ENCODE measurements around the gene SPAM1. TPM values are rescaled to one million over a fixed set of nuclear protein-coding genes. Genes with fewer than 3 reads are reported as not detected.

SPAM1 gene
- total and polyA plus RNA-seq, 7 experiments from 2014 or later, result not detected

- CTCF ChIA-PET, result no interaction called here
- intact Hi-C loops (cut with micrococcal nuclease), result no loop called here
- H3K36me3 Mint-ChIP-seq, result no peaks in the 10 kb centered on the region
- H3K27me3 ChIP-seq (ENCODE audit: control insufficient read depth in 2 of 2, insufficient read depth in 2 of 2, low read length in 2 of 2), result no peaks in the 10 kb centered on the region
- peaks cover 0 to 4% (median 0%) of the 10 kb centered on the region in 11 donors for H3K9me3 Mint-ChIP-seq
- no peak for DNase-seq
- peaks cover 0 to 26% (median 0%) of the 10 kb centered on the region in 5 donors for H3K27me3 Mint-ChIP-seq
- ATAC-seq, result no peak
- H3K4me1 Mint-ChIP-seq, result no peaks in the 10 kb centered on the region
- no peak overlapping the region for H3K4me3 Mint-ChIP-seq
- H3K27ac ChIP-seq (ENCODE audit: low read depth, low read length), result no peak overlapping the region
- POLR2A ChIA-PET, result no interaction called here
- H3K9me3 ChIP-seq (ENCODE audit: control insufficient read depth in 2 of 3, low read length in 3 of 3), result no peaks in the 10 kb centered on the region
- H3K27ac Mint-ChIP-seq, result no peak overlapping the region
- H3K4me3 ChIP-seq (ENCODE audit: low read length), result no peak overlapping the region
- no peaks in the 10 kb centered on the region for H3K36me3 ChIP-seq (ENCODE audit: control insufficient read depth in 2 of 3, insufficient read depth in 3 of 3, low read length in 3 of 3)
- no peaks in the 10 kb centered on the region for H3K4me1 ChIP-seq (ENCODE audit: control insufficient read depth in 2 of 2, insufficient read depth in 2 of 2, low read length in 2 of 2)
Measured at GRCh38 chr7:123929107-123929506, 4.1 kb downstream of the SPAM1 start.

GRCh38 chr7:123929655-123930054 lies 4.6 kb downstream of the SPAM1 start:
- ATAC-seq, result no peak
- H3K4me3 Mint-ChIP-seq, result no peak overlapping the region
- H3K9me3 Mint-ChIP-seq, result peaks cover 0 to 5% (median 0%) of the 10 kb centered on the region in 11 donors
- DNase-seq, result no peak
- Histone ChIP-seq H3K36me3 (ENCODE audit: control insufficient read depth in 2 of 3, insufficient read depth in 3 of 3, low read length in 3 of 3) (no peaks in the 10 kb centered on the region), H3K4me3 (ENCODE audit: low read length) (no peak overlapping the region), H3K4me1 (ENCODE audit: control insufficient read depth in 2 of 2, insufficient read depth in 2 of 2, low read length in 2 of 2) (no peaks in the 10 kb centered on the region), H3K27ac (ENCODE audit: low read depth, low read length) (no peak overlapping the region), H3K27me3 (ENCODE audit: control insufficient read depth in 2 of 2, insufficient read depth in 2 of 2, low read length in 2 of 2) (no peaks in the 10 kb centered on the region), H3K9me3 (ENCODE audit: control insufficient read depth in 2 of 3, low read length in 3 of 3) (no peaks in the 10 kb centered on the region)
- no peaks in the 10 kb centered on the region for H3K36me3 Mint-ChIP-seq
- ChIA-PET POLR2A (no interaction called here), CTCF (no interaction called here)
- H3K4me1 Mint-ChIP-seq, result no peaks in the 10 kb centered on the region
- peaks cover 0 to 26% (median 0%) of the 10 kb centered on the region in 5 donors for H3K27me3 Mint-ChIP-seq
- intact Hi-C loops (cut with micrococcal nuclease), result no loop called here
- H3K27ac Mint-ChIP-seq, result no peak overlapping the region

DNA sequence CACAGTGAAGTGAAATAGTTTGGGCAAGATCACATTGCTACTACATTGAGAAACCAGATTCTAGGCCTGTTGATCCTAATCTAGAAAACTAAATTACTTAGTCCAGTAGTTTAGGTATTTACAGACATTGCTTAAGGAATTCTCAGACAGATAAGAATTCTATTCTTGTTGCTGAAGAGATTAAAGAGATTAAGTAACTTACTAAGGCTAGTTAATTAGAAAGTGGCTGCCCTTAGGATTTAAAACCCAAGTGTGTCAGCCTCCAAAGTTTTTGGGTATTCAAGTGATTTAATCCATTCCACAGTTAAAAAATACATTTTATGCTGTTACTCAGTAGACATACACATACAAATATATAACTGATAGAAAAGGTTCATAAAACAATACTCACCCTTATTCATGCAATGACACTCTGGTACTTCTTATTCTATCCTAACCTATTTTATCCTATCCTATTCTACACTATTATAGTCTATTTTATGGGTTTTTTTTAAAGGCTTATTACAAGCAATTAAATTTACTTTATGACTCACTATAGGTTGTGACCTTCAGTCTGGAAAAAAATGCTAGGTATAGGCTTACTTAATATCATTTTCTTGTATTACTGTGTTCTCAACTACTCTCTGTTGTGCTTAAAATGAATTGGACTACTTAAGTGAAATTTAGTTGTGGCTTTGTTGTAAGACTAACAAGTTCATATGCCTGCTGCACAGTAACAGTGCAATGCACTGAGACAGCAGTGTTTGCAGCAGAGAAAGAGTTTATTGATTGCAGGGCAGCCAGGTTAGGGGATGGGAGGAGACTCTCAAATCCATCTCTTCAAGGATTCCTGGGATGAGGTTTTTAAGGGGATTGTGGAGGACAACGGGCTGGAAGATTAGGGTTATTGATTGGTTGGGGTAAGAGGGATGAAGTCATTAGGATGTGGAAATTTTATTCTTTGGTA lies 10.7 kb downstream of the SPAM1 start:
- ATAC-seq, result no peak
- intact Hi-C loops (cut with micrococcal nuclease), result no loop called here

DNA sequence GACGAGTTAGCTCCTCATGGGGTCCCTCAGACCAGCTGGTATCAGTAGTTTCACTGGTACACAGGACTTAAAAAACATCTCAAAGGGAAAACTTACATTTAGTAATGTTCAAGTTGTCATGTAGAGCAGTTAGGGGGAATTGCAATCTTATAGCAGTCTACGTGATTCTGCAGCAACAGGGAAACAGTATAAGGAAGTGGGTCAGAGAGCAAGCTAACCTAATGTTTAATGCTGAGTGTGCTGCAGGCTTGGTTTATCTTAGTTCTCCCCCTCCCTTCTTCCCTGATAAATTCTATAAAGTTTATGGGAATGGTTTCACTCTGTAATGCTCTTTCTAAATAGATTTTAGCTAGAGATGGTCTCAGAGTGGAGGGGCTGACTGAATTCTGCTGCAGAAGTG lies 11.3 kb downstream of the SPAM1 start:
- Histone ChIP-seq H3K9me3 (ENCODE audit: control insufficient read depth in 2 of 3, low read length in 3 of 3) (no peaks in the 10 kb centered on the region), H3K27me3 (ENCODE audit: control insufficient read depth in 2 of 2, insufficient read depth in 2 of 2, low read length in 2 of 2) (no peaks in the 10 kb centered on the region), H3K4me1 (ENCODE audit: control insufficient read depth in 2 of 2, insufficient read depth in 2 of 2, low read length in 2 of 2) (no peaks in the 10 kb centered on the region), H3K4me3 (ENCODE audit: low read length) (no peak overlapping the region), H3K27ac (ENCODE audit: low read depth, low read length) (no peak overlapping the region), H3K36me3 (ENCODE audit: control insufficient read depth in 2 of 3, insufficient read depth in 3 of 3, low read length in 3 of 3) (no peaks in the 10 kb centered on the region)
- H3K27me3 Mint-ChIP-seq, result peaks cover 0 to 17% (median 6%) of the 10 kb centered on the region in 5 donors
- no peak overlapping the region for H3K4me3 Mint-ChIP-seq
- no peak for ATAC-seq
- H3K36me3 Mint-ChIP-seq, result no peaks in the 10 kb centered on the region
- ChIA-PET CTCF (no interaction called here), POLR2A (no interaction called here)
- no peak overlapping the region for H3K27ac Mint-ChIP-seq
- peaks cover 0 to 12% (median 7%) of the 10 kb centered on the region in 11 donors for H3K9me3 Mint-ChIP-seq
- DNase-seq, result no peak
- intact Hi-C loops (cut with micrococcal nuclease), result no loop called here
- H3K4me1 Mint-ChIP-seq, result no peaks in the 10 kb centered on the region

More for the DNA sequence above, 10.7 kb downstream of the SPAM1 start:
- H3K4me1 Mint-ChIP-seq, result no peaks in the 10 kb centered on the region
- H3K9me3 ChIP-seq (ENCODE audit: control insufficient read depth in 2 of 3, low read length in 3 of 3), result no peaks in the 10 kb centered on the region
- no peak for DNase-seq
- H3K4me3 Mint-ChIP-seq, result no peak overlapping the region
- H3K27me3 ChIP-seq (ENCODE audit: control insufficient read depth in 2 of 2, insufficient read depth in 2 of 2, low read length in 2 of 2), result no peaks in the 10 kb centered on the region
- H3K36me3 Mint-ChIP-seq, result no peaks in the 10 kb centered on the region
- no peak overlapping the region for H3K4me3 ChIP-seq (ENCODE audit: low read length)
- ChIA-PET CTCF (no interaction called here), POLR2A (no interaction called here)
- H3K27me3 Mint-ChIP-seq, result peaks cover 0 to 12% (median 4%) of the 10 kb centered on the region in 5 donors
- no peak overlapping the region for H3K27ac Mint-ChIP-seq
- H3K27ac ChIP-seq (ENCODE audit: low read depth, low read length), result no peak overlapping the region
- H3K9me3 Mint-ChIP-seq, result peaks cover 0 to 12% (median 7%) of the 10 kb centered on the region in 11 donors
- no peaks in the 10 kb centered on the region for H3K36me3 ChIP-seq (ENCODE audit: control insufficient read depth in 2 of 3, insufficient read depth in 3 of 3, low read length in 3 of 3)
- no peaks in the 10 kb centered on the region for H3K4me1 ChIP-seq (ENCODE audit: control insufficient read depth in 2 of 2, insufficient read depth in 2 of 2, low read length in 2 of 2)

GRCh38 chr7:123939784-123940183 lies 14.7 kb downstream of the SPAM1 start:
- Mint-ChIP-seq H3K27me3 (peaks cover 4 to 19% (median 11%) of the 10 kb centered on the region in 5 donors), H3K27ac (no peak overlapping the region), H3K9me3 (peaks cover 0 to 12% (median 5%) of the 10 kb centered on the region in 11 donors), H3K4me1 (no peaks in the 10 kb centered on the region), H3K36me3 (no peaks in the 10 kb centered on the region), H3K4me3 (no peak overlapping the region)
- no peaks in the 10 kb centered on the region for H3K9me3 ChIP-seq (ENCODE audit: control insufficient read depth in 2 of 3, low read length in 3 of 3)
- DNase-seq, result no peak
- H3K4me3 ChIP-seq (ENCODE audit: low read length), result no peak overlapping the region
- ChIA-PET CTCF (no interaction called here), POLR2A (no interaction called here)
- no peaks in the 10 kb centered on the region for H3K27me3 ChIP-seq (ENCODE audit: control insufficient read depth in 2 of 2, insufficient read depth in 2 of 2, low read length in 2 of 2)
- H3K36me3 ChIP-seq (ENCODE audit: control insufficient read depth in 2 of 3, insufficient read depth in 3 of 3, low read length in 3 of 3), result no peaks in the 10 kb centered on the region
- no peak for ATAC-seq
- no peaks in the 10 kb centered on the region for H3K4me1 ChIP-seq (ENCODE audit: control insufficient read depth in 2 of 2, insufficient read depth in 2 of 2, low read length in 2 of 2)
- intact Hi-C loops (cut with micrococcal nuclease), result no loop called here
- no peak overlapping the region for H3K27ac ChIP-seq (ENCODE audit: low read depth, low read length)

DNA sequence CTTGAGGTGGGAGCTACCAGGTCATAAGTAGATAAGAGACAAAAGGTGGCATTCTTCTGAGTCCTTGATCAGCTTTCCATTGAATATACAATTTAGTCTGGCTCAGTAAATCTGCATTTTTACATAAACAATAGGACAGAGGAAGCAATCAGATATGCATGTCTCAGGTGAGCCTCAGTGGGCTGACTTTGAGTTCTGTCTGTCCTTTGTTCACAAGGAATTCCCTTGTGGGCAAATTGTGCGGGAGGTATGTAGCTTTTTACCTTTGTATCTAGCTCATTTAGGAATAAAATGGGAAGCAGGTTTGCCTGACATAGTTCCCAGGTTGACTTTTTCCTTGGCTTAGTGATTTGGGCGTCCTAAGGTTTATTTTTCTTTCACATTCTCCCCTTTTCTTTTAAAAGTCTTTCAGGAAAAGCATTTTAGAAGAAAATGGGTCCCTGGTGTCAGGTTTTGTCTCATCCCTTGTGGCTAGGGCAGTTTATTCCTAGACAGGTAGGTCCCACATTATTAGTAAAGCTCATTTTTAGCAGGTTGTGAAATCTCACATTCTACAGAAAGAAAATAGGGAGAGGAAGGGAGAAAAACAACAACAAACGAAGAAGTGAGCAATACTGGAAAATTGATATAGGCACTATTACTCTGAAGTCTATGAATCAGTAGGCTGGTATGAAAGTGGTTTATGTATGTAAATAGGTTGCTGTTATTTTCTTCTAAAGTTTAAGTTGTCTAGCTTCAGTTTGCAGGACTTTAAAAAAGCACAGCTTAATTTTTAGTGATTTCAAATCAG lies 16.5 kb downstream of the SPAM1 start:
- Histone ChIP-seq H3K9me3 (ENCODE audit: control insufficient read depth in 2 of 3, low read length in 3 of 3) (no peaks in the 10 kb centered on the region), H3K4me3 (ENCODE audit: low read length) (no peak overlapping the region), H3K27me3 (ENCODE audit: control insufficient read depth in 2 of 2, insufficient read depth in 2 of 2, low read length in 2 of 2) (no peaks in the 10 kb centered on the region), H3K36me3 (ENCODE audit: control insufficient read depth in 2 of 3, insufficient read depth in 3 of 3, low read length in 3 of 3) (no peaks in the 10 kb centered on the region), H3K27ac (ENCODE audit: low read depth, low read length) (no peak overlapping the region), H3K4me1 (ENCODE audit: control insufficient read depth in 2 of 2, insufficient read depth in 2 of 2, low read length in 2 of 2) (no peaks in the 10 kb centered on the region)
- intact Hi-C loops (cut with micrococcal nuclease), result no loop called here
- no peak overlapping the region for H3K4me3 Mint-ChIP-seq
- no peak for ATAC-seq
- ChIA-PET CTCF (interaction anchor here (0.7 kb wide), 1 partner anchor 1439 kb away, joined by 3 read pairs; no protein-coding TSS in a partner anchor), POLR2A (no interaction called here)
- peaks cover 0 to 6% (median 0%) of the 10 kb centered on the region in 11 donors for H3K9me3 Mint-ChIP-seq
- peaks cover 4 to 19% (median 11%) of the 10 kb centered on the region in 5 donors for H3K27me3 Mint-ChIP-seq
- no peak for DNase-seq
- H3K4me1 Mint-ChIP-seq, result no peaks in the 10 kb centered on the region
- H3K36me3 Mint-ChIP-seq, result no peaks in the 10 kb centered on the region
- no peak overlapping the region for H3K27ac Mint-ChIP-seq
